DMS153 (cell line): ENCODE measurements around the gene HSPA12B.
"Not testable (repeated sequence)": the region's sequence is repeated elsewhere in the genome, so short reads cannot be mapped to it uniquely, and the experiment has no call there.

Experiments
- DNase-seq: peaks from one replicate; lab custom pipeline; 2025; lab: John Stamatoyannopoulos, UW

HSPA12B gene

DNA sequence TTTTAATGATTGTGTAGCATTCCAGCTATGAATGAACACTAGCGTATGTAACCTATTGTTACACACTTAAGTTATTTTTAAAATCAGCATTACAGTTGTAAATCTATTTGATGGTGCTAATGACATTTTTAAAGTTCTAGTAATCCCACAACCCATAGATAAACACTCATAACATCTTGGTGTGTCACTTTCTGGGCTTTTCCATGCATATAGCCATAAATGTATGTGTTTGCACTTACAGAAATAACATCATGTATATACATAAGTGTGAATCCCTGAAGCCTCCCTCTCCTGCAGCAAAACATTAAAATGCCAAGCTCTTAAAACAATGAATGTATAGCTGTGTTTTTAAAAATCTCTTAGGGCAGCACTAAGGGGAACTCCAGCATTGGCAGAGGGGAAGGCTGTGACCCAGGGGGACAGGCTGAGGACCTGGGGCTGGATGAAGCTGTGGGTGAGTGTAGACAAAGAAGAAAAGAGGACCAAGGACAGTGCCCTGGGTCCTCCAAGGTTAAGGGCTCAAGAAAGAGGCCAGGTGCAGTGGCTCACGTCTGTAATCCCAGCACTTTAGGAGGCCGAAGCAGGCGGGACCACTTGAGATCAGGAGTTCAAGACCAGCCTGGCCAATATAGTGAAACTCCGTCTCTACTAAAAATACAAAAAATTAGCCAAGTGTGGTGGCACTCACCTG is 55.0 kb downstream of the HSPA12B start:
- DNase-seq: no peak

- no peak for DNase-seq
These were observed 56.2 kb downstream of the HSPA12B start for GRCh38 chr20:3788685-3789155.

- DNase-seq: not testable (repeated sequence)
These were observed 56.7 kb downstream of the HSPA12B start for GRCh38 chr20:3789201-3789600.

GRCh38 chr20:3794168-3794567 is 61.7 kb downstream of the HSPA12B start:
- DNase-seq: not testable (repeated sequence)

DNA sequence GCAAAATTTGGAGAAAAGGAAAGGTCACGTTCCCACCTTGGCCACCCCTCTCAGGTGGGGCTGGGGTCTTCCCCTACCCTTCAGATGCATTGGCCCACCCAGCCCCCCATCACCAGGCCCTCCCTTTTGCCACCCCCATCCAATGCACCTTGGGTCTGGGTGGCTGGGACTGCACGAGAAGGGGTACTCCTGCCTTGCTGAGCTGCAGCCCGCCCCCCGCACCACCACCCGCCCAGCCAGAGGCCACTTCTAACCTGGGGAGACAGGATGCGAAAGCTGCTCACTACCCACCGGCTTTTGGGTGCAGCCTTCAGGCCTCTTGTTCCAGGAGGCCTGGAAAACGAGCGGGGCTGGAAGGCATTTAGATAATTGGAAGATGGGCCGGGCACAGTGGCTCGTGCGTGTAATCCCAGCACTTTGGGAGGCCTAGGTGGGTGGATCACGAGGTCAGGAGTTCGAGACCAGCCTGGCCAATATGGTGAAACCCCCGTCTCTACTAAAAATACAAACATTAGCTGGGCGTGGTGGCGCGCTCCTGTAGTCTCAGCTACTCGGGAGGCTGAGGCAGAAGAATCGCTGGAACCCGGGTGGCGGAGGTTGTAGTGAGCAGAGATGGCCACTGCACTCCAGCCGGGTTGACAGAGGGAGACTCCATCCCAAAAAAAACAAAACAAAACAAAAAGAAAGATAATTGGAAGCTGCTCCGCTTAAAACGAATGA is 62.4 kb downstream of the HSPA12B start:
- DNase-seq: no peak

DNA sequence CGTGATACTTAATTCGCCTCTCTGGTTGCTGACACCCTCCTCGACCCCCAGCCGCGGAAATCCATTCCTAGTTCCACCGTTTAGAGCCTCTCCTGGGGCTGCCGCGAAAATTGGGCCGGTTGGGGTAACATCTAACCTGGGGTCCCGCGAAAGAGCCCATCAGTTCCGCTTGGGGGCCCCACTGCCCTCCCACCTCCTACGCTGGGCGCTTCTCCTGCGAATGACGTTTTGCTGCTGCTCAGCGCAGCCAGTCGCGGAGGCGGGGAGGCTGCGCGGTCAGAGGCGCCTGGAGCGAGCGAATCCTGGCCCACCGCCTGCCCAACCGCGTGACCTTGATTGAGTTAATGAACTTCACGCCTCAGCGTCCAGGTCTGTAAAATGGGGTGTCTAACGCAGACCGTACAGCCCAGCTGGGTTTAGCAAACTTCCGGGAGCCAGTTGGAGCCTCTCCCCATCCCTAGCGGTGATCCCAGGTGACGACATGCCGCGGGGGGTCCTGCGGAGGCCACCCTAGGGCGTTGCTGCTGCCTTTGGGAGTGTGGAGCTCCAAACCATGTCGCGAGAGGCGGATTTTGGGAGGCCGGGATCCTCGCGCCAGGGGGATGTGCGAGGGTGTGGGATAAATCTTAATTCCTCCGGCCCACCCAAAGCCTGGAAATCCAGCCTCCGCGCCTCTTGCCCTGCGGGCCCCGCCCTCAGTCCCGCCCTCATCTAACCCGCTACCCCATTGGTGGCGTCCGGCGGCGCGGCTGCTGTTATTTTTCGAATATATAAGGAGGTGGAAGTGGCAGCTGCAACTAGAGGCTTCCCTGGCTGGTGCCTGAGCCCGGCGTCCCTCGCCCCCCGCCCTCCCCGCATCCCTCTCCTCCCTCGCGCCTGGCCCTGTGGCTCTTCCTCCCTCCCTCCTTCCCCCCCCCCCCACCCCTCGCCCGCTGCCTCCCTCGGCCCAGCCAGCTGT is 63.3 kb downstream of the HSPA12B start, which contains the start of gene CDC25B:
CDC25B (plus strand) TSS at position 800 of the 958 bp plus-strand sequence. CDS start 222 bp downstream, outside the sequence.
- DNase-seq: peak; percentile 94

- no peak for DNase-seq
These were observed 64.2 kb downstream of the HSPA12B start for GRCh38 chr20:3796477-3797225.

DNA sequence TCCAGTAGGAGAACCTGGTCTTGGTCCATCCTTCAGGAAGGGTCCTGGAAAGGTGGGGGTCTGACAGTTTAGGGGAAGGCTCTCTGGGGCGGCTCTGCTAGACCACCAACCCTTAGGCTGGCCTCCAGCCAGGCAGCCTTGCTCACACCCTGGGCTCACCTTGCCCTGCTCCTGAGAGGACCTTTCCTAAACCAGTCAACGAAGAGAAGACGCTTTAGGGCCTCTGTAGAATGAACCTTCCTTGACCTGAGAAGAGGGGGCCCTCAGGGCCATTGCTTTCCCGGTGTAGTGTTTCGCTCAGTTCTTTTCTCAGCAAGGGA is 64.7 kb downstream of the HSPA12B start:
- no peak for DNase-seq

DNA sequence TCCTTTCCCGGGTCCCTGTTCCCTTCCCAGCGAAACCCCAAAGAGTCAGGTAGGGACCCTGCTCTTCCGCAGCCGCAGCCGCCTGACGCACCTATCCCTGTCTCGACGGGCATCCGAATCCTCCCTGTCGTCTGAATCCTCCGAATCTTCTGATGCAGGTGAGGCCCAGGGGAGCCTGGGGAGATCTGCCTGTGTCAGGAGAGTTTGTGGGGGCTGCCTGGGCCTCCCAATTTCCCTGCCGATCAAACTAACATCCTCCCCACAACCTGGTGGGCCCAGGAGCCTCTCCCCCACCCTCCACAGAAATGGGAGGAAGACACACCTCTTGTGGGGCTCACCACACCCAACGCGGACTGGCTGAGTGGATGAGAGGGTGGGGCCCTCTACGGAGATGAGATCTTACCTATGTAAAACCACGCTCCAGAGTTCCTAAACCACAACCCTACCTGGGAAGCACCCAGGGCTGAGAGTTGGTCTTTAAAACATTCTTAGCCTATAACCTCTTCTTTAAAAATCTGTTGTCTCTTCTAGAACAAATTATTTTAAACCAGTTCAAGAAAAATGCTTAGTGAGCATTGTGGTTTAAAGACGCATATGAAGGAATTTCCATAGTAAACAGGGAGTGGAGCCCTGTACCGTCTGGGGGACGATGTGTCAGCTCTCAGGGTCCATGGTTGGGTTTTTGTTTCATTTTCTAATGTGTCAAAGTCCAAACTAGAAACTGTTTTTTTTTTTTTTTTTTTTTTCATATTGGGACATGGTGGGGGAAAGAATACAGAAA is 65.3 kb downstream of the HSPA12B start:
- no peak for DNase-seq

DNA sequence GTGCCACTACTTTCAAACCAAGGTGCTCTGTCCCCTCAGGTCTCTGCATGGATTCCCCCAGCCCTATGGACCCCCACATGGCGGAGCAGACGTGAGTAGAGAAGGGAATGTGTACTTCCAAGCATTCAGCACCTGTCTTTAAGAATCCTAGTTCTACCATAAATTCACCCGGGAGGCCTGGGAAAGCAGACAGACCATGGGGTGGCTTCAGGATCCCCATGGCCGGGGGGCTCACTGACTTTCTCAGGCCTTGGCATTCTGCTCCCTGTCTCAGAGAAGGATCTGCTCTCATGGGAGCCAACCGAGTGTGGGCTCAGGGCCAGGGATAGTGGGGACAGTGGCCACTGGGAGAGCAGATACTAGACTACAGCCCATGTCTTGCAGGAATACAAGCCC is 65.9 kb downstream of the HSPA12B start:
- no peak for DNase-seq

DNA sequence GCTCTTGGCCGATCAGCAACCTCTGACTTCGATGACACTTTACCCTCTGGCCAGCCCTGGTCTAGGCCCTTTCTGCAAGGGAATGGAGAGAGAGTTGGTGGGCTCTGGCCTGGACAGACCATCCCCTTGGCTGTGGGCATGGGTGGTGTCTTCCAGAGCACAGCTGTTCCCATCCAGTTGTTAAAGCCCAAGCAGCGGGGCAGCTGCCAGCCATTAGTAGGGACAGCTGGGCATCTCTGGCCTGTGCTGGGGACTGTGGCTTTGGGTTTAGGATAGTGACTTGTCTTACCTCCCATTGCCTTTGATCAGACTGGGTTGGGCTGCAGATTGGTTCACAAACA is 66.4 kb downstream of the HSPA12B start:
- DNase-seq: no peak

- no peak for DNase-seq
These were observed 67.9 kb downstream of the HSPA12B start for GRCh38 chr20:3800256-3800877.

- DNase-seq: no peak
These were observed 68.4 kb downstream of the HSPA12B start for GRCh38 chr20:3800878-3801260.

DNA sequence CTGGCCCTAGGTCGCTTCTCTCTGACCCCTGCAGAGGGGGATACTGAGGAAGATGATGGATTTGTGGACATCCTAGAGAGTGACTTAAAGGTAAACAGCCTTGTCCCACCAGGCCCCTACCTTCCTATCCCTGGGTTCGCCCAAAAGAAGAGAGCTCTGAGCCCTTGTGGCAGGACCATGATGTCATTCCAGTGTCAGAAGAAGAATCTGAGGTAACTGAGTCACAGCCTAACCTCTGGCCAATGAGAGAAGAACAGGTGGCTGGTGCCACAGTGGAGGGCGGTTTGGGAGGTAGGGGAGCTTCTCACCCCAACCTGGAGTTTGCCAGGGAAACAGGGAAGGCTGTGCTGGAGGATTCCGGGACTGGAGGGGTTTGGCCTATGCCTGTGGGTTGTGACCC is 68.8 kb downstream of the HSPA12B start:
- no peak for DNase-seq

- DNase-seq: no peak
These were observed 69.4 kb downstream of the HSPA12B start for GRCh38 chr20:3801846-3802245.
